ENCODE data around the gene ST6GALNAC3.

- TF ChIP-seq CTCF (IDR thresholded peaks at IDR 0.05) (no peak), RFX5 (IDR thresholded peaks at IDR 0.05) (no peak), SMC3 (IDR thresholded peaks at IDR 0.05) (no peak), REST (IDR thresholded peaks at IDR 0.05) (no peak), EP300 (IDR thresholded peaks at IDR 0.05) (no peak), MAZ (IDR thresholded peaks at IDR 0.05; ENCODE audit: borderline replicate concordance, low read depth, low read length) (no peak), ZC3H11A (IDR thresholded peaks at IDR 0.05) (no peak), RCOR1 (IDR thresholded peaks at IDR 0.05; ENCODE audit: low read depth, low read length) (no peak), NR3C1 (IDR thresholded peaks at IDR 0.05) (no peak)
Observed at GRCh38 chr1:76507376-76507775, 432.8 kb downstream of the ST6GALNAC3 start.

Data from A549 (cell line).